ENCODE results near the gene ACSF3. TPM values are rescaled to one million over a fixed set of nuclear protein-coding genes. Genes with fewer than 3 reads are reported as not detected.

Gene ACSF3
- 9.2 and 11.8 TPM in 2 replicates for total RNA-seq (2014; rRNA removed; shearing (Covaris generic))

DNA sequence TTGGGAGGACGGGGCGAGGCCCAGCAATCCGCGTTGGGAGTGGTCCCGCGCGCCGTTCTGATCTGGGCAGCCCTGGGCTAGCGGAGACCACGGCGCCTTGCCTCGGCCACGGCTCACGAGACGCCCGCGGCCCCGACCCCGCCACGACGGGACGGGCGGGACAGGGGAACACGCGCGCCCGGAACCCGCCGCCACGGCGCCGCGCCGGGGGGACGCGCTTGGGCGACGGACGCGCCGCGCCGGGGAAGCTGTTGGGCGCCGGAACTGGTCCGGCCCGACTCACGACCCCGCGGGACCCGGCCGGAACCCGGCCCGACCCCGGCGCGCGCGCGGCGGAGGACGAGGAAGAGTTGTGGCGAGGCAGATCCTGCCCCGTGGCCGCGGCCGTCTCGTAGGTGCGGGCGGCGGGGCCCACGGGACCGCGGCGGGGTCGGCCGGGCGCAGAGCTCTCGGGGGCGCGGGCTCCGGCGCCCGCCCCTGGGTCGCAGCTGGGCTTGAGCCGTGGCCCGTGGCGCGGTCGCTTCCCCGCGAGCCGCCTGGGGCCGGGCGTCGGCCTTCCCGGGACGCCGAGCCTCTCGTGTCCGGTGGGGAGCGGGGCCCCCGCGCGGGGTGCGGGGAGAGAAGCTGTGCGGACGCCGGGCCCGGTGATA is at the start of gene ACSF3:
ACSF3 (plus strand) TSS at position 251 of the 650 bp plus-strand sequence. CDS start 6,830 bp downstream, outside the sequence.
- H3K4me1 ChIP-seq = peaks cover 11% of the 10 kb centered on the region; the same call in 1 of the 2 replicates
- H3K27ac ChIP-seq = no peak within 1 kb of the TSS
- H3K36me3 ChIP-seq = no peaks in the 10 kb centered on the region
- H3K27me3 ChIP-seq = no peaks in the 10 kb centered on the region
- DNase-seq = peak; percentile 38 to 50
- H3K9me3 ChIP-seq (replicated peaks) = no peaks in the 10 kb centered on the region
- peak within 1 kb of the TSS; percentile 75 for H3K4me3 ChIP-seq

DNA sequence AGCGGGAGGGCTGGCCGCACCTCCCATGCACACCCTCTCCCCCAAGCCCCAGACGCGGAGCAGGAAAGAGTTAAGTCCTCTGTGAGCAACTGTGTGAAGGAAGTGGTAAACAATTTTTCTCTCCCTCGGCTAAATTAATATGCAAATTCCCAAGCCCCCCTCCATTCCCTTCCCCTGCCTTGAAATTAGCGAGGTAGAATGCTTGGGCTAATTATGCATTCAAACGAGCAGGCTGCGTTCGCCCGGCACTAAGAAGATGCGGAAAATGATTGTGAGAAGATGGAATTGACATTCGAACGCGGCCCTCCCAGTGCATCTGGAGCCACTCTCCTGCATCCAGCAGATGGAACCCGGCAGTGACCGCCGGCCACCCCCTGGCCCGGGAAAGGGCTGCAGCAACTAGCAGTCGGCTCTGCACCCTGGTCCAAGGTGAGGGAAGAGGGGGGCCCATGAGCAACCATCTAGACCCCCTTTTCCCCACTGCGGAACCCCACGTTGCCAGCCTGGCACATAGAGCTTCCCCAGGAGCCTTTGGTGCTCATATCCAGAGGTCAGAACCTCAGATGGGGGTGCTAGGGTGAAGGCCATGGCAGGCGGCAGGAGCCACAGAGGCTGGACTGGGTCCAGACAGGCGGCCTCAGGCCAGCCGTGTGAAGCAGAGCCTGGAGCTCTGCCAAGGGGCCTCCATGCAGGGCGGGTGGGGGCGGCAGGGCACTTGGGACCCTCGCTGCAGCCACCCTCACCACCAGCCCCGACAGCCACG is 49.1 kb upstream of the ACSF3 start:
- Histone ChIP-seq H3K4me3 (no peak overlapping the region), H3K9me3 (replicated peaks) (no peaks in the 10 kb centered on the region), H3K36me3 (no peaks in the 10 kb centered on the region), H3K27ac (no peak overlapping the region), H3K4me1 (peaks cover 15% of the 10 kb centered on the region), H3K27me3 (0 out of 2 replicates have a peak, but pooled peaks cover 3% of the 10 kb centered on the region)
- DNase-seq = no peak

- H3K9me3 ChIP-seq (replicated peaks) = no peaks in the 10 kb centered on the region
- H3K4me3 ChIP-seq = no peak overlapping the region
- no peak for DNase-seq
- H3K27ac ChIP-seq = no peak overlapping the region
- peaks cover 20% of the 10 kb centered on the region for H3K4me1 ChIP-seq
- H3K36me3 ChIP-seq = no peaks in the 10 kb centered on the region
- 0 out of 2 replicates have a peak, but pooled peaks cover 3% of the 10 kb centered on the region for H3K27me3 ChIP-seq
Observed at GRCh38 chr16:89045181-89045815, 48.4 kb upstream of the ACSF3 start.

DNA sequence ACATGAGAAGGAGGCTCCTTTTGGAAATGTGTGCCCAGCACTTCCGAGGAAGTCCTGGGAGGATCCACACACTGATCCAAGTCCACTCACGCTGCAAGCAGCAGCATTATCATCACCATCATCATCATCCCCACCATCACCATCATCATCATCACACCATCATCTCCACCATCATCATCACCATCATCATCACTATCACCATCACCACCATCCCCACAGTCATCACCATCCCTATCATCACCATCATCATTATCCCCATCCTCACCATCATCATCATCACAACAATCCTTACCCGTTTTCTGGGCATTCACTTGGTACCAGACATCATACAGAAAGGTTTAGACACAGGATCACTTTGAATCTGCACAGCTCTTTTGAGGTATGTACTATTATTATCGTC is 47.8 kb upstream of the ACSF3 start:
- Histone ChIP-seq H3K4me1 (peaks cover 20% of the 10 kb centered on the region), H3K27me3 (0 out of 2 replicates have a peak, but pooled peaks cover 3% of the 10 kb centered on the region), H3K9me3 (replicated peaks) (no peaks in the 10 kb centered on the region), H3K4me3 (no peak overlapping the region), H3K27ac (no peak overlapping the region), H3K36me3 (no peaks in the 10 kb centered on the region)
- no peak for DNase-seq

- H3K36me3 ChIP-seq = no peaks in the 10 kb centered on the region
- DNase-seq = no peak
- H3K27me3 ChIP-seq = 0 out of 2 replicates have a peak, but pooled peaks cover 6% of the 10 kb centered on the region
- no peaks in the 10 kb centered on the region for H3K9me3 ChIP-seq (replicated peaks)
- no peak overlapping the region for H3K27ac ChIP-seq
- no peak overlapping the region for H3K4me3 ChIP-seq
- peaks cover 20% of the 10 kb centered on the region for H3K4me1 ChIP-seq
Observed at GRCh38 chr16:89046491-89046890, 47.2 kb upstream of the ACSF3 start.

DNA sequence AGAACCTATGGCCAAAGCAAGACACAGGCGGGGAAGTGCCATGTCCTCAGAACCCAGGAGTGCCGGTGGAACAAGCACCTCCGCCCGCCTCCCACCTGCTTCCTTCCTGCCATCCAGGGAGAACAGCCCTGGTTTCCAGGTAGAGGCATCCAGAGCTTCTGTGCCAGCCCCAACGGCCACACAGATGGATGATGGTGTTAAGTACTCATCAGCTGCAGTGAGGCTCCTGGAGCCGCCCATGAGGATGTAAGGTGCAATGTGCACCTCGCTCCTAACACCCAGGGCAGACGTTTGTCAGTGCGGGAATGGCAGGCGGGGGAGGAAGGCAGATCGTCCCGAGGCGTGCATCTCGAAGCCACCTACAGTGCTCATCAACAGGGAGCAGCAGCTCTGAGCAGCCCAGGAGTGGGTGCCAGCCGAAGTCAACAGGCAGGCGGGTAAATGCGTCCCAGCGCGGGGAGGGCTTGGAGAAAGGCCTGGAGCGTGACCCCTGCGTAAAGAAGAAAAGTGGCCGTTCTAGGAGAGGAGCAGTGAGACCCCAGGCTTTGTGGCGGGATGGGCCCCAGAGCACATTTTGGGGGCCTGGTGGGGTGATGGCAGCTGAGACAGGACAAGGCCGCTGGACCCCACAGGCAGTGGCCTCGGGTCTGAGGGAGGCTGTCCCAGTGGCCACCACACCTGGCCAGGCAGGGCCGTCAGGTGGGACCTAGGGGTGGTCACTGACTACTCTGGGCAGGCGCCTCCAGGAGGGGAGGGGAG is 46.1 kb upstream of the ACSF3 start:
- Histone ChIP-seq H3K27ac (no peak overlapping the region), H3K4me3 (no peak overlapping the region), H3K27me3 (0 out of 2 replicates have a peak, but pooled peaks cover 7% of the 10 kb centered on the region), H3K9me3 (replicated peaks) (no peaks in the 10 kb centered on the region), H3K36me3 (no peaks in the 10 kb centered on the region), H3K4me1 (peaks cover 20% of the 10 kb centered on the region)
- DNase-seq = no peak

GRCh38 chr16:89048090-89048725 is 45.4 kb upstream of the ACSF3 start:
- no peaks in the 10 kb centered on the region for H3K36me3 ChIP-seq
- 0 out of 2 replicates have a peak, but pooled peaks cover 7% of the 10 kb centered on the region for H3K27me3 ChIP-seq
- no peak overlapping the region for H3K27ac ChIP-seq
- H3K4me3 ChIP-seq = peak overlapping the region; percentile 20; the same call in 1 of the 2 replicates
- peaks cover 20% of the 10 kb centered on the region for H3K4me1 ChIP-seq
- peak; percentile 38 to 64 for DNase-seq
- no peaks in the 10 kb centered on the region for H3K9me3 ChIP-seq (replicated peaks)

- peaks cover 20% of the 10 kb centered on the region for H3K4me1 ChIP-seq
- no peak overlapping the region for H3K4me3 ChIP-seq
- H3K36me3 ChIP-seq = no peaks in the 10 kb centered on the region
- H3K27me3 ChIP-seq = 0 out of 2 replicates have a peak, but pooled peaks cover 7% of the 10 kb centered on the region
- no peaks in the 10 kb centered on the region for H3K9me3 ChIP-seq (replicated peaks)
- no peak for DNase-seq
- no peak overlapping the region for H3K27ac ChIP-seq
Observed at GRCh38 chr16:89048871-89049422, 44.7 kb upstream of the ACSF3 start.

- Histone ChIP-seq H3K27ac (no peak overlapping the region), H3K4me3 (no peak overlapping the region), H3K9me3 (replicated peaks) (no peaks in the 10 kb centered on the region), H3K36me3 (no peaks in the 10 kb centered on the region), H3K27me3 (0 out of 2 replicates have a peak, but pooled peaks cover 7% of the 10 kb centered on the region), H3K4me1 (peaks cover 20% of the 10 kb centered on the region)
- peak; percentile 72 to 81 for DNase-seq
Observed at GRCh38 chr16:89049484-89050118, 44.1 kb upstream of the ACSF3 start.

- DNase-seq = no peak
- Histone ChIP-seq H3K4me3 (no peak overlapping the region), H3K9me3 (replicated peaks) (no peaks in the 10 kb centered on the region), H3K36me3 (no peaks in the 10 kb centered on the region), H3K27me3 (0 out of 2 replicates have a peak, but pooled peaks cover 7% of the 10 kb centered on the region), H3K27ac (no peak overlapping the region), H3K4me1 (peaks cover 20% of the 10 kb centered on the region)
Observed at GRCh38 chr16:89050119-89050867, 43.4 kb upstream of the ACSF3 start.

DNA sequence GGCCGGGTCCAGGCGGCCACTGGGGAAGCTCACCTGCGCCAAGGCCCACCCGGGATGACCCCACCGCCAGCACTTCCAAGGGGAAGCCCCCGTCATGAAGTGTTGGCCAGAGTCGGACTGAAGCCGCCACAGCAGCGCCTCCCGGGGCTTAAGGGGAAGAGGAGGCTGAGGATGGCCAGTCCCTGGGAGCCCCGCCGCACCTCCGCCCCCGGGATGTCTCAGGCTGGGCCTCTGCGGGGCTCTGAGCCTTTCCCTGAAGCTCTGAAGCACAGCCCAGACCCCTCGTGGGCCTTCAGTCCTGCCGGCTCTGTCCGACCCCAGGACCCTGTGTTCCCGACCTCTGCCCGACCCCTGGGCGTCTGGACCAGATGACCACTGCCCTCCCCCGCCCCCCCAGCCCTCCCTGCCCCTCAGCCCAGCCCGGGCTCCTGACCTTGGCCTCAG is 42.8 kb upstream of the ACSF3 start:
- DNase-seq = no peak
- Histone ChIP-seq H3K27ac (no peak overlapping the region), H3K4me3 (no peak overlapping the region), H3K4me1 (peaks cover 20% of the 10 kb centered on the region), H3K36me3 (no peaks in the 10 kb centered on the region), H3K27me3 (0 out of 2 replicates have a peak, but pooled peaks cover 7% of the 10 kb centered on the region), H3K9me3 (replicated peaks) (no peaks in the 10 kb centered on the region)

DNA sequence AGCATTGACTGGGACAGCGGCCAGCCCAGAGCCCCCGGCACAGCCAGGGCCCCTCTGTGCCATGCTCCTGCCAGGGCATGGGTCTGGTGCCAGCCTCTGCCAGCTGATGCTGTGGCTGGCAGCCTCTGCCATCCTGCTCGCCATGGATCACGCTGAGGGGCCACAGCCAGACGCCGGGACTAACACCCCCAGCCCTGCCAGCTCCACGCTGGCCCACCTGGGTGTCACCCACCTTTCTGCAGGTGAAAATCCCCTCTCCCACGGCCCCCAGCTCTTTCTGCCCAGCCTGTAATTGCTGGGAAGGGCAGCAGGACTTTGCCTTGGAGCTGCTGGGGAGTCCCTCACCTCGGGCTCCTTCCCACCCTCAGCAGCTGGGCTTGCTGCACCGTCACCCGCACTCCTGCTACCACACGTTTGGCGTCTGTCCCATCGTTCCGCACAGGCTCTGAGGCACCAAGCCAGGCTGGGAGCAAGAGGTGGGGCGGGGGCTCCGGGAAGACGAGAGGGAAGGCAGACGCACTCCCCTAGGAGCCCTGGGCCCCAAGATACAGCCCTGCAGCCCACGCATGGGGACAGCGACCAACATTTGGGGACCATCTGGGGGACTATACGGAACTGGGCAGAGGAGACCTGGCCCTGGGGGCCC is 42.0 kb upstream of the ACSF3 start:
- Histone ChIP-seq H3K9me3 (replicated peaks) (no peaks in the 10 kb centered on the region), H3K4me1 (peaks cover 20% of the 10 kb centered on the region), H3K27ac (no peak overlapping the region), H3K36me3 (no peaks in the 10 kb centered on the region), H3K27me3 (0 out of 2 replicates have a peak, but pooled peaks cover 7% of the 10 kb centered on the region), H3K4me3 (no peak overlapping the region)
- peak; percentile 29 to 39 for DNase-seq
